Ovary (tissue), 9 donors: ENCODE data around the gene CAMSAP1. TPM values are rescaled to one million over a fixed set of nuclear protein-coding genes. Genes with fewer than 3 reads are reported as not detected.

Source experiments
- DNase-seq, 5 donors: peaks; one replicate each; pipeline ENCODE4 v3.0.0-alpha.2; 2019 to 2020
- H3K27ac ChIP-seq, 2 donors: fragments of 200-600 bp; one replicate each; pipeline versions ENCODE4 v1.5.1 to v1.8.0; 2019 to 2022
- H3K27me3 ChIP-seq: fragments of 200-600 bp; one replicate; pipeline ENCODE4 v1.8.0; 2022
- H3K36me3 ChIP-seq: fragments of 200-600 bp; sonication (generic); one replicate; pipeline ENCODE4 v1.5.1; 2019
- H3K4me1 ChIP-seq: one replicate; pipeline ENCODE4 v1.8.1; 2013; ENCODE audit warnings: mild to moderate bottlenecking, moderate library complexity; ENCODE audit not compliant: insufficient read depth
- H3K4me3 ChIP-seq: fragments of 200-600 bp; sonication (generic); one replicate; pipeline ENCODE4 v1.5.1; 2017
- H3K9me3 ChIP-seq, 2 donors: fragments of 200-600 bp in 1 of 2; sonication (generic) in 1 of 2; one replicate each; pipeline versions ENCODE4 v1.5.1 to v1.8.1; 2013 to 2019; ENCODE audit warnings: mild to moderate bottlenecking in 1 of 2, moderate library complexity in 1 of 2
- EP300 ChIP-seq: sonication (generic); formaldehyde crosslinking; IDR thresholded peaks from one replicate; pipeline ENCODE4 v1.6.1; 2017; ENCODE audit warnings: antibody characterized with exemption
- POLR2A ChIP-seq: fragments of 450-650 bp; IDR thresholded peaks from one replicate; pipeline ENCODE4 v1.6.1; 2017; ENCODE audit warnings: antibody characterized with exemption, mild to moderate bottlenecking, moderate library complexity
- WGBS, 3 donors: extraction: QIAGEN DNeasy Blood & Tissue Kit in 1 of 3; methylation state at CpG; one replicate each; pipeline versions ENCODE4 v1.1.5 to v1.1.7; 2013 to 2017; 5-methylcytosine and 5-hydroxymethylcytosine counted together
- intact Hi-C, 4 donors: fragments of 100-400 bp; cut with DNase I; formaldehyde crosslinking; loops; one replicate each; pipeline versions ENCODE4 v1.11.0 to v1.15.1; 2022 to 2023
- polyA plus RNA-seq, 2 donors: library from polyadenylated mRNA; stranded (reverse); fragments of 200-250 nt in 1 of 2; fragments of 350-450 nt in 1 of 2; fragmentation: Illumina TruSeq in 1 of 2; extraction: RNeasy Lipid Tissue Mini Kit (QIAGEN cat#74804) in 1 of 2; gene quantifications; one replicate each; pipeline ENCODE4 v1.2.3, GENCODE V29; 2013 to 2014
- total RNA-seq, 7 donors: library from RNA; depleted of rRNA in 2 of 7; stranded (reverse); fragments of >200 nt in 2 of 7; fragmentation: NEBNext Ultra II Directional in 3 of 7; extraction: Animal tissue kit (Norgen Biotek cat#: 25700) in 3 of 7; gene quantifications; one replicate each; pipeline versions ENCODE4 v1.1.0 to v1.2.4, GENCODE V29; 2016 to 2023
- TF ChIP-seq, protein P1 (sequence below), 3 donors: fragments of 450-650 bp in 2 of 3; fragments of 200-600 bp in 1 of 3; IDR thresholded peaks; one replicate each; pipeline versions ENCODE4 v1.5.1 to v1.8.0; 2016 to 2022; ENCODE audit warnings: antibody characterized with exemption in 3 of 3, mild to moderate bottlenecking in 1 of 3
- donor health status: DM: no; HTN: no; CAD: no; lungs with moderate emphysema.
- donor health status: DM: no; HTN: no; CAD: no.
- donor health status: Bipolar disorder and iron deficiency.
- donor health status: DM: yes; HTN: yes; CAD: no.
- donor health status: DM: no; HTN: no; CAD: no.
- donor health status: DM: yes; HTN: yes; CAD: no.

CAMSAP1 gene
- total and polyA plus RNA-seq, 9 donors = 9.4 to 62.6 (median 38.0) TPM

DNA sequence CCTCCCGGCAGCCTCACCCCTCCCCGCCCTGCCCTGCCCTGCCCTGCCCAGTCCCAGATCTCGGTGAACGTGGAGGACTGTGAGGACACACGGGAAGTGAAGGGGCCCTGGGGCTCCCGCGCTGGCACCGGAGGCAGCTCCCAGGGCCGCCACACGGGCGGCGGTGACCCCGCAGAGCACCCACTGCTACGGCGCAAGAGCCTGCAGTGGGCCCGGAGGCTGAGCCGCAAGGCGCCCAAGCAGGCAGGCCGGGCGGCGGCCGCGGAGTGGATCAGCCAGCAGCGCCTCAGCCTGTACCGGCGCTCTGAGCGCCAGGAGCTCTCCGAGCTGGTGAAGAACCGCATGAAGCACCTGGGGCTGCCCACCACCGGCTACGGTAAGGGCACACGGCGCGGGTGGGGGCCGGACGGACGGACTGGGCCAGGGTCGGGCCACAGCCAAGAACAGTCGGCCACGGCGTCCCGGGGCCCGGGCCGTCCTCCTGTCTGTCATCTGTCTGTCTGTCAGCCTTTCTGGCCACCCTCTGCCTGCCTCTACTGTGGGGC, 121.1 kb downstream of the CAMSAP1 start:
- DNase-seq = no peak
- H3K4me1 ChIP-seq = no peaks in the 10 kb centered on the region
- no peak overlapping the region for H3K27ac ChIP-seq
- no peak overlapping the region for H3K4me3 ChIP-seq
- H3K36me3 ChIP-seq = no peaks in the 10 kb centered on the region
- no peaks in the 10 kb centered on the region for H3K9me3 ChIP-seq
- intact Hi-C loops = no loop called here
- TF ChIP-seq POLR2A (no peak), EP300 (no peak)
- TF ChIP-seq, protein P1, sequence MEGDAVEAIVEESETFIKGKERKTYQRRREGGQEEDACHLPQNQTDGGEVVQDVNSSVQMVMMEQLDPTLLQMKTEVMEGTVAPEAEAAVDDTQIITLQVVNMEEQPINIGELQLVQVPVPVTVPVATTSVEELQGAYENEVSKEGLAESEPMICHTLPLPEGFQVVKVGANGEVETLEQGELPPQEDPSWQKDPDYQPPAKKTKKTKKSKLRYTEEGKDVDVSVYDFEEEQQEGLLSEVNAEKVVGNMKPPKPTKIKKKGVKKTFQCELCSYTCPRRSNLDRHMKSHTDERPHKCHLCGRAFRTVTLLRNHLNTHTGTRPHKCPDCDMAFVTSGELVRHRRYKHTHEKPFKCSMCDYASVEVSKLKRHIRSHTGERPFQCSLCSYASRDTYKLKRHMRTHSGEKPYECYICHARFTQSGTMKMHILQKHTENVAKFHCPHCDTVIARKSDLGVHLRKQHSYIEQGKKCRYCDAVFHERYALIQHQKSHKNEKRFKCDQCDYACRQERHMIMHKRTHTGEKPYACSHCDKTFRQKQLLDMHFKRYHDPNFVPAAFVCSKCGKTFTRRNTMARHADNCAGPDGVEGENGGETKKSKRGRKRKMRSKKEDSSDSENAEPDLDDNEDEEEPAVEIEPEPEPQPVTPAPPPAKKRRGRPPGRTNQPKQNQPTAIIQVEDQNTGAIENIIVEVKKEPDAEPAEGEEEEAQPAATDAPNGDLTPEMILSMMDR (IDR thresholded peaks at IDR 0.05) = no peak
- H3K27me3 ChIP-seq = no peaks in the 10 kb centered on the region
- 87 to 94% (median 90%) methylated on average over 33 to 44 of the region's 44 CpGs for WGBS, 3 donors

DNA sequence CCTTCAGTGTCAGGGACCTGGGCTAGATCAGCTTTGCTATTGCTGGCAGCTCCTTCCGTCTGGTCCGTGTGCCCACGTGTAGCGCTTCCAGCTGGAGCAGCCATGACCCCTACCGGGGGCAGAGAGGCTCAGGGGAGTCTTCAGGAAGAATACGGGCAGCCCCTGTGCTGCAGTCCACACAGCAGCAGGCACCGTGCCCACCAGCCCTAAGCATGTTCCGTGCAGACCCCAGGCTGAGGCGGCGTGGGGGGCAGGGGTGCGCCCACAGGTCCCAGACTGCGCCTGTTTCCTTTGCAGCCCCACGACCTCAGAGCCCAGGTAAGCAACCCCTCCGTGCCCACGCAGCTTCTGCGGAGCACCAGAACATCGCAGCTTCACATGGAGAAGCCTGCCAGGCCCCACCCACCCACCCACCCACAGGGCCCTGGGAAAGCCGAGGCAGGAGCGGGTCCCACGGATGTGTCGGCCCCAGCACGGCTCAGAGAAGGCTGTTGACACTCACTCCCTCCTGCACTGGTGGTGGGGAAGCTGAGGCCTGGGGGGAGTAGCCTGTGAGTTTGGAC, 122.3 kb downstream of the CAMSAP1 start:
- no peaks in the 10 kb centered on the region for H3K27me3 ChIP-seq
- 71 to 77% (median 72%) methylated on average over 22 of the region's 22 CpGs for WGBS, 3 donors

DNA sequence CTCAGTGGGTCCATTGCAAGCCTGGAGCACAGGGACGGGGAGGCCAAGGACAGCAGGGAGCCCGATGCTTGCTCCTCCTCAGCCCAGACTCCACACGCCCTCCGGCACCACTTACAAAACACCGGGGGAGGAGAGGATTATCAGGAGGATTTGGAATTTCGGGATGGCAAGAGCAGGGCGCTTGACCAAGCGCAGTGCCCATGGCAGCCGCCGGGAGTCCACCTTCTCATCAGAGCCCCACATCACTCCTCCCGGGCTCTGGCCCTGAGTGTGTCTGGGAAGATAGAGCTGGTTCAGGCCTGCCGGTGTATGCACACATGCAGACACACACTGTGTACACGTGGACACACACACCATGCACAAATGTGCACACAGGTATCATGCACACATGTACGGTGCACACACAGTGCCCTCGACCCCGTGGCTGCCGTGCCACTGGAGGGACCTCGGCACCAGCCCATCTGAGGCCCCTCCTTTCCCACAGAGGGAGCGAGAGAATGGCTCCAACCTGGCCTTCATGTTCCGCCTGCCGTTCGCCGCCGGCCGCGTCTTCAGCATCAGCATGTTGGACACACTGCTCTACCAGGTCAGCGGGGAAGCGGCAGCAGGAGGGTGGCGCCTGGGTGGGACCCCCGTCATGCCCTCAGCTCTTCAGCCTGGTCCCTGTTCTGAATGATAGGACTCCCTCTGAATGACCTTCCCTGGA, 123.7 kb downstream of the CAMSAP1 start:
- TF ChIP-seq POLR2A = no peak
- TF ChIP-seq, protein P1 (IDR thresholded peaks at IDR 0.05) = no peak
- no peak for TF ChIP-seq EP300
- H3K4me1 ChIP-seq = no peaks in the 10 kb centered on the region
- WGBS, 3 donors = 82 to 83% (median 83%) methylated on average over 30 of the region's 30 CpGs
- H3K4me3 ChIP-seq = no peak overlapping the region
- no peak overlapping the region for H3K27ac ChIP-seq
- H3K27me3 ChIP-seq = no peaks in the 10 kb centered on the region
- H3K9me3 ChIP-seq = no peaks in the 10 kb centered on the region
- DNase-seq = no peak
- intact Hi-C loops = no loop called here
- H3K36me3 ChIP-seq = no peaks in the 10 kb centered on the region

More for the DNA sequence above, 122.3 kb downstream of the CAMSAP1 start:
- Histone ChIP-seq H3K4me1 (no peaks in the 10 kb centered on the region), H3K36me3 (no peaks in the 10 kb centered on the region), H3K27ac (no peak overlapping the region), H3K9me3 (no peaks in the 10 kb centered on the region), H3K4me3 (no peak overlapping the region)
- TF ChIP-seq, protein P1 (IDR thresholded peaks at IDR 0.05) = no peak
- TF ChIP-seq EP300 (no peak), POLR2A (no peak)
- intact Hi-C loops = no loop called here
- no peak for DNase-seq

DNA sequence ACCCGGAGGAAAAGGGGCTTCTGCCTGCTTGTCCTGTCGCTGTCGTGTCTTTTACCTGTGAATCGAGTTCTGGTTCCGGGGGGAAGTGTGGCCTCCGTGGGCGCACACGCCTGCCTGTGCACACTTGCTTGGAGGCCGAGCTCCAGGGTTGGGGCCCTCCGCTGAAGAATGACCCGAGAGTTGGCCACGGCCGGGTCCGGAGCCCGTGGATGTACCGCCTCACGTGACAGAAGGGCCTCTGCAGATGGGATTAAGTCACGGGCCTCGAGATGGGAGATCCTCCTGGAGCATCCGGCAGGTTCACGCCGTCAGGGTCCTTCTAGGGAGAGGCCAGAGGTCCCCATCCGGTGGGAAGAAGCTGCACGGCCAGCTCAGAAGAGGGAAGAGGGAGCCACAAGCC, 124.4 kb downstream of the CAMSAP1 start:
- H3K4me3 ChIP-seq = no peak overlapping the region
- 92 to 93% (median 93%) methylated on average over 24 of the region's 24 CpGs for WGBS, 3 donors
- H3K4me1 ChIP-seq = no peaks in the 10 kb centered on the region
- TF ChIP-seq, protein P1 (IDR thresholded peaks at IDR 0.05) = no peak
- TF ChIP-seq POLR2A (no peak), EP300 (no peak)
- no peaks in the 10 kb centered on the region for H3K36me3 ChIP-seq
- H3K27me3 ChIP-seq = no peaks in the 10 kb centered on the region
- H3K9me3 ChIP-seq = no peaks in the 10 kb centered on the region
- intact Hi-C loops = no loop called here
- DNase-seq = no peak
- no peak overlapping the region for H3K27ac ChIP-seq
